ENCODE data around the gene DIPK1B.

The DIPK1B gene

DNA sequence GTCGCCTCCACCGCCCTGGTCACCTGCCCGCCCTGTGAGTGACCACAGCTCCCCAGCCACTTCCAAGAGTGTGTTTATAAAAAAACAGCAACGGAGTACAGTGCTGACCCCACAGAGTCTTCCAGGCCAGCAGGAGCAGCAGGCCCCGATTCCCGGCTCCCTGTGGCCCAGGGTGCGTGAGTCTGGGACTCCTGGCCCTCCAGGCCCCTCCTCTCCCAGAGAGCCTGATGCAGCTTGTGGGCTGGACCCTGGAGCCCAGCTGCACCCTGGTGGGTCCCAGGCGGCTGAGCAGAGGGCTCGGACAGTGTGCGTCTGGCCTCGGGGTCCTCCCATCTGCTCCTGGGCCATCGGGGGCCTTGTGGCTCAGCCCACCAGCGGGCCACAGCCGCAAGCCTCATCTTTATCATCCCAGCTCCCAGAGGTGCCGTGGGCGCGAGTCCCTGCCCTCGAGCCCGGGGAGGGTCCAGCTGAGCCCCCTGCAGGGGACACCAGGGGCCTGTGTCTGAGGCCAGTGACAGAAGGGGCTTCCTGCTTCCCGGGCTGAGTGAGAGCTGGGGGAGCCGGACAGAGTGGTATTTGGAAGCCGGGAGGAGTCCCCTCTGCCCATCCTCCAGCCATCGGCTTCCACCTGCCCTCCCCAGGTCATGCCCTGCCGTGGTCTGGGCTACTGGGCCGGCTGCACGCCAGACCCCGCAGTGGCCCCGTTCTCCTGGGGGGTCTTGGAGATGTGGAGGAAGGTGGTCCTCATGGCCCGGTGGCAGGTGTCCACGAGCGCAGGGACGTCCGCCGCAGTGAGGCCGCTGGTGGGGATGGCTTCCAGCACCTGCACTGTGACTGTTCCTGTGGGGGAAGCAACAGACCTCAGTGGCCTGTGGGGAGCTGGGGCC lies 39.0 kb upstream of the DIPK1B start:
- no peak for DNase-seq

- DNase-seq = no peak
Observed at GRCh38 chr9:136673975-136674785, 38.2 kb upstream of the DIPK1B start.

GRCh38 chr9:136674786-136675349 lies 37.5 kb upstream of the DIPK1B start:
- no peak for DNase-seq

GRCh38 chr9:136675477-136676296 lies 36.7 kb upstream of the DIPK1B start:
- no peak for DNase-seq

DNA sequence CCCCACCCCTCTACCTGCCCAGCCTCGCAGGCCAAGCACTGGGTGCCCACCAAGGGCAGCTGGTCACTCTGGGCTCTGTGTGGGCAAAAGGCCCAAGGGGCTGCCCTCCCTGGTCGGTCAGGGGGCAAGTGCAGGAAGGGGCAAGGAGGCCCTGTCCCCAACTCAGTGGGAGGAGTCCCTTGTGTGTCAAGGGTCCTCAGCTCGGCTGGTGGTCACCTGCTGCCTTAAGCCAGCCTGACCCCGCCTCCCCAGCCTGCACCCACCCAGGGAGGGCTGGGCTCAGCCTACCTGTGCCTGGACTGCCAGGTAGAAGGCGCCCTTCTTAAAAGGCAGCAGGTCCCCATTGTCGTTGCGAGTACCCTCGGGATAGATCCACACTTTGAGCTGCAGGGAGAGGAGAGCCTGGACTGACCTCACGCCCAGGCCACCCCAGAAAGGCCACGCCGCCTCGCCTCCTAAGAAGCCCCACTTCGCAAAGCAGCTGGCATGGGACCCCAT lies 36.0 kb upstream of the DIPK1B start:
- DNase-seq = no peak

DNA sequence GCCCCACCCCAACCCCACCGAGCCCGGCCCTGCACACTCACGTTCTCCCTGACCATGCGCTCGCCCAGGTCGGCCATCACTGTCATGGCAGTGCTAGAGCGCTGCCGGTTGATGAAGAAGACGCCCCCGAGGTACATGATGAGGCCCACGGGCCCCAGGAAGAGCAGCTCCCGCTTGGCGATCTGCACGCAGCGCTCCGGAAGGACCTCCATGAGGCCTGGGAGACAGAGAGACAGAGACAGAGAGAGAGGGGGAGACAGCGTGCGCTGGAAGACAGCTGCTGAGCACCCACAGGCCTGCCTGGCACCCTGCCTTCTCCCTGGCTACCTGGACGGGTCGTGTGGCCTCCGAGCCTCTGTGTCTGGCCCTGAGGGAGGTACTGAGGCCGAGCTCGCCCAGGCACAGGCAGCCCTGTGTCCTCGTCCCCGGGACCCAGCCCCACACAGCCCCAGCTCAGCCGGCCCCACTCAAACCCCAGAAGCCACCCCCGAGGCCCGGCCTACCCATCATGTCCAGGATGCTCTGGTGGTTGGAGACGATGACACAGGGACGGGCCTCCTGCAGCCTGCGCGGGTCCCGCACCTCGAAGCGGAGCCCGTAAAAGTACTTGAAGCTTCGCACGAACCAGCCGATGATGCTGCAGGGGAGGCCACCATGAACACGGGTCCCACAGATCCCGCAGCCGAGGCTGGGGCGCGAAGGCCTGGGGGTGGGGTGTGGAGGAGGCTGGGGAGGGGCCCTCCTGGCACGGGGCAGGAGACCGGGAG lies 35.3 kb upstream of the DIPK1B start:
- DNase-seq = no peak

DNA sequence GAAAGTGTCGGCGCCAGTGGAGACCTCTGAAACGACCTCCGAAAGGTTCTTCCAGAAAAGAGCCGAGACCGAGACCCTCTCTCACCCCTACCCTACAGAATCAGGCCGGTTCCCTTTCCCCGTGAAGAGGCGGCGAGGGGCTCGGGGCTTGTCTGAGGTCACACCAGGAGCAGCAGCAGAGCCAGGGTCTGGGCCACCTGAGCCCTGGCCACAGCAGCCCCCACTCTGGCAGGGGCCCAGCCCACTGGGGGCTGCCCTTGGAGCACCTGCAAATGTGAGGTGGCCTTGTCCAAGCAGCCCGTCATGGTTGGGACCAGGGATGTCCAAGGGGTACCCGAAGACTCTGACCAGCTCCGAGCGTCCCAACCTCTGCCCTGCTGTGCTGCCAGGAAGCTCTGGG lies 34.3 kb upstream of the DIPK1B start:
- DNase-seq = no peak

GRCh38 chr9:136678624-136679023 lies 33.7 kb upstream of the DIPK1B start:
- DNase-seq = no peak

DNA sequence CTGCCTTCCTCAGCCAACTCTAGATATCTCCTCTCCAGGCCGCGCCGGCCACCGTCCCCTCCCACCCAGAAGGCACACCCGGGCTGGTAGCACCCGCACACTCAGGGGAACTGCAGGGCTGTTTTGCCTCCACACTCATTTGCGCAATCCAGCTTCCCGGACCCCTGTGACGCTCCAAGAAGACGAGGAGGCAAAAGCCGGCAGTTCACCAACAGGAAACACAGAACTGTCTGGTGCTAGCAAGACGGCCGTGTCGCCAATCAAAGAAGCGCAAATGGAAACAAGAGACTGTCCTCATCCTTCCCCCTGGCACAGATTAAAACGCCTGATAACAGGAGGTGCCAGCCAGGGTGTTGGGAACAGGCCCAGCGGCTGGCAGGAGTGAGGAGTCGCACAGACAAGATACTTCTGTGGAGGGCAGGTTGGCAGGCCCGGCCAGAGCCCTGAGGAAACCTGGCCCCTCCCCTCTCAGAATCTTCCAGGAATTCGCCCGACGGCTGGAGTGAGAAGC lies 32.9 kb upstream of the DIPK1B start:
- DNase-seq = no peak

DNA sequence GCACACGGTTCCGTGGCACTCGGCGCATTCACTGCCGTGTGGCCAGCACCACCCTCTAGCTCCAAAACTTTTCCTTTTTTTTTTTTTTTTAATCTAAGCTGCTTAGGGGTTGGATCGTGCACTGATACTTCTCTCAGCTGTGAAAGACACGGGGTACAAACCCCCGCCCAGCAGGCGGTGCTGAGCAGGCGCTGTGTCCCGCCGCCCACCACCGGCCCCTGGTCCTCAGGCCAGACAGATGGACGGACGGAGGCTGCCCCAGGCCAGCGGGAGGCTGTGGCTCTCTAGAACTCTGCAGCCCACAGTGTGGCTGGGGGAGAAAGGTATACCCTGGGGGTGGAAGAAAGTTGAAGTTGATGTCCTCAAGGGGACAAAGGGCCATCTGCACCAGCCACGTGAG lies 31.3 kb upstream of the DIPK1B start:
- DNase-seq = no peak

- no peak for DNase-seq
Observed at GRCh38 chr9:136681945-136682699, 30.2 kb upstream of the DIPK1B start.

GRCh38 chr9:136682710-136683109 lies 29.7 kb upstream of the DIPK1B start:
- DNase-seq = no peak

- no peak for DNase-seq
Observed at GRCh38 chr9:136683173-136683745, 29.1 kb upstream of the DIPK1B start.

GRCh38 chr9:136683755-136684154 lies 28.6 kb upstream of the DIPK1B start:
- DNase-seq = no peak

DNA sequence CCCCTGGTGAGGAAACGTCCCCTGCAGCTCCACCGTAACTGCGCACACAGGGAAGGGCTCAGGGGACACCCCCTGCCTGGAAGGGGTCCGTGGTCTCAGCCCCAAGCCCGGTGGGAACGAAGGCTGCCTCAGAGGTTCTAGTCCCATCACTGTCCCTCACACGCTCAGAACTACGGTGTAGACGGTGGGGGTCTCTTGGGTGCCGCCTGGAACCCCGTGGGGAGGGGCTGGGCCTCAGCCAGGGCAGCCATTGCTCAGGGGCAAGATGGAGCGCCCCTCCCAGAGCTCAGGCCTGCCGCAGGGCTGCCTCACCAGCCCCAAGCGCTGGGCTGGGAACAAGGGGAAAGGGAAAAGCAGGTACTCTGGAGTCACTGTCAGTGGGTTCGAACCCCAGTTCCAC lies 28.0 kb upstream of the DIPK1B start:
- no peak for DNase-seq

DNA sequence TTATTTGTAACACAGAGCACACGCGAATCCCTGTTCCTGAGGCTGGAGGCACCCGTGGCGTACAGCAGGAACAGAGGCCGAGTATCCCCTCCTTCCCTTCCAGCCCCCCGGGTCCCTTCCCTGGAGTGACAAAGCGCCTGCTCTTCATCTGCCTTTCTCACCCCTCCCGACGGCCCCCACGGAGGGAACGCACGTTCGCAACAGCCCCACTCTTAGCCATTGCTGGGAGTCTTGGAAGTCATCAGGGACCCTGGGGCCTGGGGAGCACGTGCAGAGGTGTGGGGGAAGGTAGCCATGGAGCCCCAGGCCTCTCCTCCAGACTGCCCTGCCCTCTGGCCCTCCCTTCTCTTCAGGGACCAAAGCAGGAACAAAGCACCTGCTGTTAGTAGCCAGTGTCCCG lies 27.6 kb upstream of the DIPK1B start:
- no peak for DNase-seq

DNA sequence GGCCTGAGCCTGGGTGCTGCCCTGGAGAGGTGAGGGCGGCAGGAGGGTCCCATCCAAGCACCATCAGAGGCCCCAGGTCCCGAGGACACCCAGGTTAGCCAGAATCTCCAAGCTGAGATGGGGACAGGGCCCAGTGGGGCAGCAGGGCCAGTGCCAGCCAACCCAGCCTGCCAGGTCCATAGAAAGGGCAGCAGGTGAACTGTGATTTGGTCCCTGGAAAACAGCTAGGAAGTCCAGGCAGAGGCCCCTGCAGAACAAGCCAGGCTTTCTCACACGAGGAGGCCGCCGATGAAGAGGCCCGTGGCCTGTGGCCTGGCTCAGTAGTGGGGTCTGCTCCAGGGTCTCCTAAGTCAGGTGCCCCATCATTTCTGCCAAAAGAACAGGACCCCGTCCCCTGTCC lies 27.2 kb upstream of the DIPK1B start:
- DNase-seq = no peak

DNA sequence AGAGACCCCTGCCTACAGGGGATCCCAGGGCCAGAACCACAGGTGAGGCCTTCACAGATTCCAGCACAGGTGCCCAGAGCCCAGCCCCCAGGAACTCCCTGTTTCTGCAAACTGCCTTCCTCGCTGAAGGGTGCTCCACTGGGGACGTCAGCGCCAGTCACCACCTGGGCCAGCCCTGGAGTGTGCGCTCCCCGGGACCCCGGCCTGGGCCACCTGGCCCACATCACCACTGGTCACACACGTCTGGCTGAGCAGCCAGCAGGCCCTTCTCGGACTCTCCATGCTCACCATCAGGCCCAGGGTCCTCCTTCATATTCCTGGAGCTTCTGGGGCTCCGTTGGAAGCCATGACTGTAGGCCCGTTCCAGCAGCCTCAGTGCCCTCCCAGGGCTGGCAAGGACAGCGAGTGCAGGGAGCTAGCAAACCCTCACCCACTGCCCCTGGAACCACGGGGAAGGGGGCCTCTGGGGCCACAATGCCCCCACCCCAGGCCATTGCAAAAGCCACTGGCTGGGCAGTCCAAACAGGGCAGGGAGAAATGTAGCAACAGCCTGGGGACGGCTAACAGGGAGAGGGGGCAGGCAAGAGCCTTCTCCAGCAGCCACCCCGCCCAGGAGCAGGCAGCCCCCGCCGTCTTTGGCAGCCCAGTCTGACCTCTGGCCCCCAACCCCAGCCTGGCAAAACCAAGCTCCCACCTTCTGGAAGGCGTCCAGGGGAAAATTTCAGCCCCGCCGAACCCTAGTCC lies 26.4 kb upstream of the DIPK1B start:
- DNase-seq = no peak

DNA sequence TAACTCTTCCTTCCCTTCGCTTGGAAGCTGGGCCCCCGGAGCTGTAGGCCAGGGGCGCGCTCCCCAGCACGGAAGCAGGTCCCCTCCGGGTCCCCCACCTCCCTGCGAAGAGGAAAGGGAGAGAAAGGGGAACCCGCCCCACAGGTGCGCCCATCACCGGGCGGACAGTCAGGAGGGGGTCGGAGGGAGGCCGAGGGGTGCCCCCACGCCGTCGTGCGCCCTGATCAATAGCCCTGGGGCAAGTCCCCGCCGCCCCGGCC lies 25.9 kb upstream of the DIPK1B start:
- no peak for DNase-seq

Data from stimulated activated CD8-positive, alpha-beta memory T cell treated with anti-CD3 and anti-CD28 coated beads, Interleukin-4, amount 100 ng/mL, for 48 hours (primary cell).